Measurements from ENCODE around the gene KANK4.

- TF ChIP-seq CTCF (IDR thresholded peaks at IDR 0.05) = no peak
- TF ChIP-seq POLR2A (IDR thresholded peaks at IDR 0.05) = no peak
Measured at GRCh38 chr1:62364721-62365120, 45.5 kb upstream of the KANK4 start.
